Loucy (cell line): Measurements from ENCODE around the gene OSBPL8.

ENCODE experiments used
- EZH2phosphoT487 ChIP-seq: fragments of 200-600 bp; IDR thresholded peaks from 2 replicates; pipeline ENCODE4 v1.6.1; 2018; ENCODE audit warnings: antibody characterized with exemption, mild to moderate bottlenecking, moderate library complexity, borderline replicate concordance
- TF ChIP-seq, protein P1 (sequence below): fragments of 200-600 bp; sonication (generic); conservative IDR thresholded peaks from 2 replicates; pipeline ENCODE4 v1.5.1; 2014; ENCODE audit warnings: mild to moderate bottlenecking, antibody characterized with exemption, low read length

DNA sequence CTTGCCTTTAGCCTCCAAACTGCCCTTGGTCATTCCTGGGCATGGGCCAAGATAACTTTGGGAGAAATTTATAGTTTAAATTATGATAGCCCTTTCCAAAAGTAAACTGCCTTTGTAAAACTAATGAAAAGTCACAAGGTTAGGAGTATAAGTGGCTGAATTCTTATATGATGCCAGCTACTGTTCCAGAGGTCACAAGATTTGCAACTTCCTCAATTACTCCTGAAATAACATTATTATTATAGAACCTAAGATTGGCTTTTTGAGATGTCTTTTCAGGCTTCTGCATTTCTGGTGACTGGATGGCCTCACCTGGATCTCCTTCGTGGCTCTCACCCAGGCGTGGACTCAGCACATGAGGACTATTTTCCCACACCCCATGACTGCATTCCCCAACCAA lies 55.0 kb downstream of the OSBPL8 start:
- TF ChIP-seq, protein P1, sequence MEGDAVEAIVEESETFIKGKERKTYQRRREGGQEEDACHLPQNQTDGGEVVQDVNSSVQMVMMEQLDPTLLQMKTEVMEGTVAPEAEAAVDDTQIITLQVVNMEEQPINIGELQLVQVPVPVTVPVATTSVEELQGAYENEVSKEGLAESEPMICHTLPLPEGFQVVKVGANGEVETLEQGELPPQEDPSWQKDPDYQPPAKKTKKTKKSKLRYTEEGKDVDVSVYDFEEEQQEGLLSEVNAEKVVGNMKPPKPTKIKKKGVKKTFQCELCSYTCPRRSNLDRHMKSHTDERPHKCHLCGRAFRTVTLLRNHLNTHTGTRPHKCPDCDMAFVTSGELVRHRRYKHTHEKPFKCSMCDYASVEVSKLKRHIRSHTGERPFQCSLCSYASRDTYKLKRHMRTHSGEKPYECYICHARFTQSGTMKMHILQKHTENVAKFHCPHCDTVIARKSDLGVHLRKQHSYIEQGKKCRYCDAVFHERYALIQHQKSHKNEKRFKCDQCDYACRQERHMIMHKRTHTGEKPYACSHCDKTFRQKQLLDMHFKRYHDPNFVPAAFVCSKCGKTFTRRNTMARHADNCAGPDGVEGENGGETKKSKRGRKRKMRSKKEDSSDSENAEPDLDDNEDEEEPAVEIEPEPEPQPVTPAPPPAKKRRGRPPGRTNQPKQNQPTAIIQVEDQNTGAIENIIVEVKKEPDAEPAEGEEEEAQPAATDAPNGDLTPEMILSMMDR, result no peak
- no peak for TF ChIP-seq EZH2phosphoT487
